Smooth muscle cell (in vitro differentiated cells): ENCODE data around the gene FEM1A. TPM values are rescaled to one million over a fixed set of nuclear protein-coding genes. Genes with fewer than 3 reads are reported as not detected.
"Not testable (repeated sequence)": the region's sequence is repeated elsewhere in the genome, so short reads cannot be mapped to it uniquely, and the experiment has no call there.

Experiments used
- DNase-seq: peaks from one replicate; lab custom pipeline; 2025; ENCODE audit not compliant: unreplicated experiment; lab: John Stamatoyannopoulos, UW
- H2AFZ ChIP-seq: fragments of 200-600 bp; sonication (generic); 2 replicates; pipeline ENCODE4 v1.6.0; 2016; ENCODE audit warnings: antibody characterized with exemption, low read depth, mild to moderate bottlenecking
- H3F3A ChIP-seq: fragments of 200-600 bp; sonication (generic); 2 replicates; pipeline ENCODE4 v1.6.0; 2017; ENCODE audit warnings: antibody characterized with exemption, low read depth
- H3K27ac ChIP-seq: fragments of 200-600 bp; sonication (generic); 2 replicates; pipeline ENCODE4 v1.5.1; 2016; ENCODE audit warnings: low read depth, mild to moderate bottlenecking
- H3K27me3 ChIP-seq: fragments of 200-600 bp; sonication (generic); 2 replicates; pipeline ENCODE4 v1.6.1; 2016; ENCODE audit warnings: low read depth, mild to moderate bottlenecking
- H3K36me3 ChIP-seq: fragments of 200-600 bp; sonication (generic); 2 replicates; pipeline ENCODE4 v1.5.1; 2016; ENCODE audit warnings: low read depth
- H3K4me1 ChIP-seq: fragments of 200-600 bp; sonication (generic); 2 replicates; pipeline ENCODE4 v1.5.1; 2016; ENCODE audit warnings: low read depth
- H3K4me2 ChIP-seq: fragments of 200-600 bp; sonication (generic); 2 replicates; pipeline ENCODE4 v1.6.0; 2016; ENCODE audit warnings: mild to moderate bottlenecking
- H3K4me3 ChIP-seq: fragments of 200-600 bp; sonication (generic); 2 replicates; pipeline ENCODE4 v1.5.1; 2016; ENCODE audit warnings: mild to moderate bottlenecking
- H3K79me2 ChIP-seq: fragments of 200-600 bp; sonication (generic); 2 replicates; pipeline ENCODE4 v1.6.0; 2016; ENCODE audit warnings: low read depth, mild to moderate bottlenecking
- H3K9ac ChIP-seq: fragments of 200-600 bp; sonication (generic); 2 replicates; pipeline ENCODE4 v1.6.0; 2016; ENCODE audit warnings: low read depth
- H3K9me3 ChIP-seq: fragments of 200-600 bp; sonication (generic); replicated peaks from 2 replicates; pipeline ENCODE4 v1.5.1; 2016; ENCODE audit warnings: low read depth
- H4K20me1 ChIP-seq: fragments of 200-600 bp; sonication (generic); 2 replicates; pipeline ENCODE4 v1.6.0; 2016; ENCODE audit warnings: low read depth
- CTCF ChIP-seq: fragments of 200-600 bp; sonication (generic); IDR thresholded peaks from 2 replicates; pipeline ENCODE4 v1.5.1; 2017; ENCODE audit warnings: borderline replicate concordance, mild to moderate bottlenecking, antibody characterized with exemption; ENCODE audit not compliant: insufficient read depth, poor library complexity, severe bottlenecking
- WGBS: methylation state at CpG from one replicate; pipeline ENCODE4 v1.1.7; 2016; ENCODE audit warnings: low lambda C conversion rate; 5-methylcytosine and 5-hydroxymethylcytosine counted together
- polyA plus RNA-seq: library from polyadenylated mRNA; unstranded; fragments of >200 nt; fragmentation: Nextera tagmentation; extraction: Ambion mirVana; gene quantifications from 2 replicates; pipeline ENCODE4 v1.2.1, GENCODE V29; 2016
- total RNA-seq: library from RNA; depleted of rRNA; stranded (reverse); fragments of >200 nt; gene quantifications from 2 replicates; pipeline ENCODE4 v1.2.3, GENCODE V29; 2014

FEM1A gene
- total and polyA plus RNA-seq, 2 experiments from 2014 or later: 1.6 to 7.1 TPM

- H3K4me1 ChIP-seq: no peaks in the 10 kb centered on the region
- H3K27me3 ChIP-seq: no peaks in the 10 kb centered on the region
- H3K4me3 ChIP-seq: no peak overlapping the region
- no peak overlapping the region for H2AFZ ChIP-seq
- H3K27ac ChIP-seq: no peak overlapping the region
- H3K36me3 ChIP-seq: no peaks in the 10 kb centered on the region
- H4K20me1 ChIP-seq: no peaks in the 10 kb centered on the region
- H3K9ac ChIP-seq: no peak overlapping the region
- TF ChIP-seq CTCF: no peak
- H3F3A ChIP-seq: peaks cover 7% of the 10 kb centered on the region
- no peak overlapping the region for H3K4me2 ChIP-seq
- H3K79me2 ChIP-seq: no peaks in the 10 kb centered on the region
- H3K9me3 ChIP-seq: no peaks in the 10 kb centered on the region
- DNase-seq: no peak
- WGBS: 80% methylated on average over 3 of the region's 3 CpGs
Observed at GRCh38 chr19:4774136-4774535, 17.4 kb upstream of the FEM1A start.

- no peaks in the 10 kb centered on the region for H3K4me1 ChIP-seq
- no peak overlapping the region for H2AFZ ChIP-seq
- H3K36me3 ChIP-seq: no peaks in the 10 kb centered on the region
- H3K79me2 ChIP-seq: no peaks in the 10 kb centered on the region
- no peak for TF ChIP-seq CTCF
- H3K9me3 ChIP-seq: no peaks in the 10 kb centered on the region
- 62% methylated on average over 5 of the region's 5 CpGs for WGBS
- H3K27me3 ChIP-seq: no peaks in the 10 kb centered on the region
- H3K4me3 ChIP-seq: no peak overlapping the region
- no peaks in the 10 kb centered on the region for H3F3A ChIP-seq
- no peak overlapping the region for H3K9ac ChIP-seq
- no peak for DNase-seq
- H3K27ac ChIP-seq: no peak overlapping the region
- H3K4me2 ChIP-seq: no peak overlapping the region
- no peaks in the 10 kb centered on the region for H4K20me1 ChIP-seq
Observed at GRCh38 chr19:4775627-4776152, 15.8 kb upstream of the FEM1A start.

GRCh38 chr19:4776436-4777211 is 14.9 kb upstream of the FEM1A start:
- Histone ChIP-seq H2AFZ (no peak overlapping the region), H3K4me3 (no peak overlapping the region)
- WGBS: 59% methylated on average over 14 of the region's 14 CpGs

GRCh38 chr19:4778124-4778523 is 13.4 kb upstream of the FEM1A start:
- H3K27me3 ChIP-seq, H3K4me1 ChIP-seq, H3F3A ChIP-seq, H2AFZ ChIP-seq, DNase-seq, H3K4me3 ChIP-seq, H4K20me1 ChIP-seq, H3K27ac ChIP-seq, H3K4me2 ChIP-seq, H3K36me3 ChIP-seq, H3K9me3 ChIP-seq, H3K79me2 ChIP-seq, H3K9ac ChIP-seq: not testable (repeated sequence)
- 82% methylated on average over 5 of the region's 5 CpGs for WGBS

More at GRCh38 chr19:4776436-4777211, 14.9 kb upstream of the FEM1A start:
- no peaks in the 10 kb centered on the region for H3K4me1 ChIP-seq
- H4K20me1 ChIP-seq: no peaks in the 10 kb centered on the region
- H3K27ac ChIP-seq: no peak overlapping the region
- H3K36me3 ChIP-seq: no peaks in the 10 kb centered on the region
- no peak overlapping the region for H3K9ac ChIP-seq
- H3F3A ChIP-seq: no peaks in the 10 kb centered on the region
- no peak for DNase-seq
- no peaks in the 10 kb centered on the region for H3K9me3 ChIP-seq
- H3K79me2 ChIP-seq: no peaks in the 10 kb centered on the region
- TF ChIP-seq CTCF: no peak
- H3K27me3 ChIP-seq: no peaks in the 10 kb centered on the region
- no peak overlapping the region for H3K4me2 ChIP-seq
